Astrocyte (in vitro differentiated cells and primary cell): ENCODE results near the gene UBE4B.

Experiments used
- CTCF ChIP-seq: IDR thresholded peaks from 2 replicates; pipeline ENCODE4 v1.5.1; 2011; ENCODE audit warnings: low read depth, mild to moderate bottlenecking, inconsistent platforms, low read length, moderate library complexity; ENCODE audit not compliant: insufficient read depth
- EZH2 ChIP-seq: IDR thresholded peaks from 2 replicates; pipeline ENCODE4 v1.6.1; 2012; ENCODE audit warnings: mild to moderate bottlenecking, low read length, inconsistent platforms; ENCODE audit not compliant: insufficient read depth

GRCh38 chr1:10128101-10128765, 95.5 kb downstream of the UBE4B start:
- TF ChIP-seq CTCF (no peak), EZH2 (no peak)
